Caco-2 (cell line): ENCODE data around the gene HM13. TPM values are rescaled to one million over a fixed set of nuclear protein-coding genes. Genes with fewer than 3 reads are reported as not detected.
"Not testable (repeated sequence)": the region's sequence is repeated elsewhere in the genome, so short reads cannot be mapped to it uniquely, and the experiment has no call there.

Experiments
- BruUV-seq: library from RNA; stranded (reverse); fragments of 400-500 nt; replicated peaks from 2 replicates; lab custom pipeline; 2021; lab: Mats Ljungman, UMichigan
- CTCF ChIA-PET: fragments of 300-600 bp; sonication (Branson Sonifier 250); formaldehyde crosslinking; loops from one replicate; lab custom pipeline; 2022; ENCODE audit warnings: antibody characterized with exemption; lab: Charles Lee
- POLR2A ChIA-PET: fragments of 300-600 bp; sonication (Branson Sonifier 250); formaldehyde crosslinking; loops from one replicate; lab custom pipeline; 2022; ENCODE audit warnings: antibody characterized with exemption; lab: Charles Lee
- DNase-seq, 2 experiments: peaks; one replicate each; pipeline versions ENCODE4 v3.0.0 to v3.0.0-alpha.2; 2020 to 2022
- H3K27me3 ChIP-seq: replicated peaks from 2 replicates; pipeline ENCODE4 v1.6.0; 2011; ENCODE audit warnings: low read length; ENCODE audit not compliant: control insufficient read depth, insufficient read depth
- H3K36me3 ChIP-seq: 2 replicates; pipeline ENCODE4 v1.5.1; 2011; ENCODE audit warnings: low read length; ENCODE audit not compliant: control insufficient read depth, insufficient read depth
- H3K4me1 ChIP-seq: fragments of 250-450 bp; sonication (Bioruptor Pico); 2 replicates; pipeline ENCODE4 v1.5.1; 2020; ENCODE audit warnings: mild to moderate bottlenecking
- H3K4me3 ChIP-seq: 2 replicates; pipeline ENCODE4 v1.5.1; 2011; ENCODE audit warnings: low read depth, mild to moderate bottlenecking, control low read depth, low read length
- H3K9me3 ChIP-seq: fragments of 250-450 bp; sonication (Bioruptor Pico); 2 replicates; pipeline ENCODE4 v1.5.1; 2020; ENCODE audit warnings: mild to moderate bottlenecking, moderate library complexity
- H3K27ac Mint-ChIP-seq: one replicate; pipeline ENCODE4 v1.8.0; 2022; ENCODE audit warnings: mixed read lengths; ENCODE audit not compliant: unreplicated experiment
- H3K27me3 Mint-ChIP-seq: one replicate; pipeline ENCODE4 v1.8.0; 2022; ENCODE audit warnings: mixed read lengths; ENCODE audit not compliant: insufficient read depth, unreplicated experiment
- H3K36me3 Mint-ChIP-seq: one replicate; pipeline ENCODE4 v1.8.0; 2022; ENCODE audit warnings: mild to moderate bottlenecking, mixed read lengths; ENCODE audit not compliant: insufficient read depth, unreplicated experiment
- H3K4me1 Mint-ChIP-seq: one replicate; pipeline ENCODE4 v1.8.0; 2022; ENCODE audit warnings: low read depth, mixed read lengths; ENCODE audit not compliant: unreplicated experiment
- H3K4me3 Mint-ChIP-seq: one replicate; pipeline ENCODE4 v1.8.0; 2022; ENCODE audit warnings: mild to moderate bottlenecking, moderate library complexity, mixed read lengths; ENCODE audit not compliant: unreplicated experiment
- H3K9me3 Mint-ChIP-seq: one replicate; pipeline ENCODE4 v1.8.0; 2022; ENCODE audit warnings: mixed read lengths; ENCODE audit not compliant: unreplicated experiment
- intact Hi-C: fragments of 100-400 bp; cut with micrococcal nuclease; formaldehyde crosslinking; loops from one replicate; pipeline ENCODE4 v1.10.0; 2022; ENCODE audit not compliant: unreplicated experiment
- total RNA-seq: library from RNA; stranded (reverse); gene quantifications from 2 replicates; pipeline ENCODE4 v1.2.3, GENCODE V29; 2022
- TF ChIP-seq, protein P1 (sequence below), 2 experiments: fragments of 200-600 bp in 1 of 2; IDR thresholded peaks; 1 replicate in 1 of 2; 2 replicates in 1 of 2; pipeline versions ENCODE4 v1.5.1 to v1.8.0; 2011 to 2022; ENCODE audit warnings: antibody characterized with exemption in 1 of 2, control low read depth in 1 of 2, inconsistent platforms in 1 of 2, low read depth in 1 of 2, low read length in 1 of 2, mild to moderate bottlenecking in 1 of 2, moderate library complexity in 1 of 2; ENCODE audit not compliant: insufficient read depth in 1 of 2, severe bottlenecking in 1 of 2, unreplicated experiment in 1 of 2

HM13 gene
- total RNA-seq, 1 experiment from 2014 or later: 443 TPM

DNA sequence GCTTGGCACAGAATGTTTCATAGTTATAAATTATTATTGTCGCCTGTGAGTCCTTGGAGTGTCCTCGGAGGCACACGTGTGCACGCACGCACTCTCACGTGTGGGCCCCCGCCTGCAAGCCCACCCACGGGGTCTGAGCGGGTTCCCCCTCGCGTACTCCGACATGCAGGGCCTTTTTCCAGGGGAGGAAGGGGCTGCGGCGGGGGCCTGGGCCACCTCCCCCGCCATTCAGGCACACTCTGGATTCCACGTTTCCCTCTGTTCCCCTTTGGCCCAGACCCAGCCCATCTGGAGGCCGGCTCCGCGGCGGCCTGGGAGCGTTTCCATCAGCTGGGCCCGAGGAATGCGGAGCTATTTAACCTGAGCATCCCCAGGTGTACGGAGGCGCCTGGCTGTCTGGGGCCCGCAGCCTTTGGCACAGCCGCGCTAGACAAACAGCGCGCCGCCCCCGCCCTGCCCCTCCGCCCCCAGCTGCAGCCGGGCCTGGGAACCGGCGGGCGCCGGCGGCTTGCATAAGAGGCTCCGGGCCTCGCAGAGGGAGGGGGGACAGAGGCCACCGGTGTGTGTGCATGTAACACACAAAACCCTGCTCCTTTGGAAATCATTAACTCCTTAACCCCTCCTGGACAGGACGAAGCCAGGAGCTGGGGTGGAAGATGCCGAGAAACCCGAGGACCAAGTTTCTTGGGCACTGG, 94.2 kb downstream of the HM13 start:
- H3K4me1 ChIP-seq: peaks cover 69% of the 10 kb centered on the region
- ChIA-PET POLR2A (interaction anchor here (0.6 to 3.3 kb wide), 18 partner anchors 13 to 1155 kb away, joined by 3 to 178 read pairs (median 6); partner anchors contain the start of gene BCL2L1), CTCF (interaction anchor here (0.6 to 13.0 kb wide), 13 partner anchors 13 to 152 kb away, joined by 3 to 1708 read pairs (median 4); partner anchors contain the start of gene BCL2L1)
- Mint-ChIP-seq H3K9me3 (no peaks in the 10 kb centered on the region), H3K27ac (peak overlapping the region; percentile 98), H3K27me3 (no peaks in the 10 kb centered on the region), H3K36me3 (peaks cover 77% of the 10 kb centered on the region), H3K4me3 (peak overlapping the region; percentile 88), H3K4me1 (peaks cover 68% of the 10 kb centered on the region)
- H3K36me3 ChIP-seq: no peaks in the 10 kb centered on the region
- no peaks in the 10 kb centered on the region for H3K9me3 ChIP-seq
- TF ChIP-seq, protein P1, sequence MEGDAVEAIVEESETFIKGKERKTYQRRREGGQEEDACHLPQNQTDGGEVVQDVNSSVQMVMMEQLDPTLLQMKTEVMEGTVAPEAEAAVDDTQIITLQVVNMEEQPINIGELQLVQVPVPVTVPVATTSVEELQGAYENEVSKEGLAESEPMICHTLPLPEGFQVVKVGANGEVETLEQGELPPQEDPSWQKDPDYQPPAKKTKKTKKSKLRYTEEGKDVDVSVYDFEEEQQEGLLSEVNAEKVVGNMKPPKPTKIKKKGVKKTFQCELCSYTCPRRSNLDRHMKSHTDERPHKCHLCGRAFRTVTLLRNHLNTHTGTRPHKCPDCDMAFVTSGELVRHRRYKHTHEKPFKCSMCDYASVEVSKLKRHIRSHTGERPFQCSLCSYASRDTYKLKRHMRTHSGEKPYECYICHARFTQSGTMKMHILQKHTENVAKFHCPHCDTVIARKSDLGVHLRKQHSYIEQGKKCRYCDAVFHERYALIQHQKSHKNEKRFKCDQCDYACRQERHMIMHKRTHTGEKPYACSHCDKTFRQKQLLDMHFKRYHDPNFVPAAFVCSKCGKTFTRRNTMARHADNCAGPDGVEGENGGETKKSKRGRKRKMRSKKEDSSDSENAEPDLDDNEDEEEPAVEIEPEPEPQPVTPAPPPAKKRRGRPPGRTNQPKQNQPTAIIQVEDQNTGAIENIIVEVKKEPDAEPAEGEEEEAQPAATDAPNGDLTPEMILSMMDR (IDR thresholded peaks at IDR 0.05; ENCODE audit: insufficient read depth in 1 of 2, low read depth in 1 of 2, low read length in 1 of 2, severe bottlenecking in 1 of 2, unreplicated experiment in 1 of 2): no peak
- peak; percentile 100 for DNase-seq
- H3K27me3 ChIP-seq: no peaks in the 10 kb centered on the region
- H3K4me3 ChIP-seq: peak overlapping the region; percentile 23
- no TSS peak for BruUV-seq
- intact Hi-C loops: loop anchor here (1.0 kb wide), 4 partner anchors 13 to 112 kb away; no protein-coding TSS in a partner anchor

- DNase-seq, H3K9me3 ChIP-seq, H3K27me3 Mint-ChIP-seq, H3K9me3 Mint-ChIP-seq, BruUV-seq, H3K27me3 ChIP-seq, H3K4me3 ChIP-seq, H3K36me3 ChIP-seq: not testable (repeated sequence)
- Mint-ChIP-seq H3K36me3 (peaks cover 40% of the 10 kb centered on the region), H3K4me1 (peaks cover 50% of the 10 kb centered on the region), H3K27ac (peak overlapping the region; percentile 98), H3K4me3 (peak overlapping the region; percentile 57)
- ChIA-PET POLR2A (interaction anchor here (0.5 to 3.6 kb wide), 16 partner anchors 8 to 112 kb away, joined by 3 to 230 read pairs (median 8); partner anchors contain the start of gene ID1), CTCF (interaction anchor here (0.6 to 13.0 kb wide), 41 partner anchors 8 to 235 kb away, joined by 3 to 1708 read pairs (median 7); partner anchors contain the start of genes BCL2L1, HM13, ID1 and TPX2)
- H3K4me1 ChIP-seq: peaks cover 51% of the 10 kb centered on the region
- intact Hi-C loops: loop anchor here (1.0 to 2.0 kb wide), 4 partner anchors 8 to 151 kb away; no protein-coding TSS in a partner anchor
These were observed 98.0 kb downstream of the HM13 start for GRCh38 chr20:31612271-31612640.

- BruUV-seq: no TSS peak
- no peaks in the 10 kb centered on the region for H3K27me3 Mint-ChIP-seq
- no peak overlapping the region for H3K27ac Mint-ChIP-seq
- H3K36me3 Mint-ChIP-seq: peaks cover 19% of the 10 kb centered on the region
- TF ChIP-seq, protein P1 (IDR thresholded peaks at IDR 0.05; ENCODE audit: insufficient read depth in 1 of 2, low read depth in 1 of 2, low read length in 1 of 2, severe bottlenecking in 1 of 2, unreplicated experiment in 1 of 2): no peak
- peaks cover 24% of the 10 kb centered on the region for H3K4me1 ChIP-seq
- H3K4me1 Mint-ChIP-seq: peaks cover 29% of the 10 kb centered on the region
- intact Hi-C loops: no loop called here
- no peaks in the 10 kb centered on the region for H3K27me3 ChIP-seq
- no peaks in the 10 kb centered on the region for H3K9me3 ChIP-seq
- H3K4me3 ChIP-seq: no peak overlapping the region
- ChIA-PET POLR2A (interaction anchor here (0.6 kb wide), 1 partner anchor 41 kb away, joined by 3 read pairs; no protein-coding TSS in a partner anchor), CTCF (interaction anchor here (0.6 to 1.4 kb wide), 3 partner anchors 47 to 58 kb away, joined by 3 to 5 read pairs (median 5); no protein-coding TSS in a partner anchor)
- no peak for DNase-seq
- no peak overlapping the region for H3K4me3 Mint-ChIP-seq
- no peaks in the 10 kb centered on the region for H3K36me3 ChIP-seq
- H3K9me3 Mint-ChIP-seq: no peaks in the 10 kb centered on the region
These were observed 101.2 kb downstream of the HM13 start for GRCh38 chr20:31615416-31615815.
